SKM-1 (cell line): ENCODE measurements around the gene SLC25A30.

Source experiments
- DNase-seq: peaks from one replicate; lab custom pipeline; 2025; ENCODE audit not compliant: unreplicated experiment; lab: John Stamatoyannopoulos, UW

The SLC25A30 gene

DNA sequence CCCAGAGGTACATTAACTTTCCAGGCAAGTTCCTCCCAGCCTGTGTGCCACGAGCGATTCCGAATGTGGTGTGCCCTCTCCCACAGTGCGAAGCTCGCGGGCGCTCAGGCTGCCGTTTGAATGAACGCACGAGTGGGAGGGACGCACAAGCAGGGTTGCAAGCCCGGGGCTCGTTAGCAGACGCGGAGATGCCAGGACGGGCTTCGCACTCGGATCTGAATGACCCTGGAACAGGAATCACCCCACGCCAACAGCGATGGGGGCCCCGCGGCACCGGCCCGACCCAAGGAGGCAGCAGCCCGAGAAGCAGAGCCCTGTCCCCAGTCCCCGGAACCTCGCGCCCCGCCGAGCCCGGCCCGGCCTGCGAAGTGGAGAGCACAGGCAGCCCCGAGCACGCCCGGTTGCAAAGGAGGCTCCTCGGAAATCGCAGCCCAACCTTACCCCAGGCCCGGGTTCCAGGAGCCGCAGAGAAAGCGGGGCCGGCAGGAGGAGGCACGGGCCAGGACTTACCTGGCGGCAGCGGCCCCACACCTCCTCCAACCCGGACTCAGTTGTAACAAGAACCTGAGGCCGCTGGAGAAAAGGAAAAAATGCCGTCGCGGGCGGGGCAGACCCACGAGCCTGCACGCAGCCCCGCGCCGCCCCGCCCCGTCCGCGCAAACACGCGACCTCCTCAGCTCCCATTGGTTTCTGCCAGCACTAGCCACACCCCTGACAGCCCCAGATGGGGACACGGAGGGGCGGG is at the start of gene SLC25A30:
SLC25A30 (minus strand) TSS at position 584 of the 745 bp plus-strand sequence. CDS start 6,948 bp downstream, outside the sequence.
- peak; percentile 43 for DNase-seq

DNA sequence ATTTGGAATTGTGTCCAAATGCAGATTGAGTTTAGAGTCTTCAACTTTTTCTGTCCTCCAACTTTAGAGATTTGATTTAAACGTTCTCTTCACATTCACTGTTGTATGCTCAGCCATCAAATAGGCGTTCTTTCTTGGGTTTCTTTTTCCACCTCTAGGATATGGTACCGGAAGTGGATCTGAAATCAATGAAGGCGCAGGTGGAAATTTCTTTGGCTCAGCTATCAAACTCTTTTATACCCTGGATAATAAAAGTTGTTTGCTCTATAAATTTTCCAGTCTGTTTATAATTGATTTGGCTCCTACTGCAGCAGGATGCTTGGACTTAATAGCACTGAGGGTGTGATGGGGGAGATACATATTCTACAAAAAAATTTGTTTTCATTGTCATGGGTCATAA is 48.2 kb upstream of the SLC25A30 start:
- DNase-seq: no peak

- DNase-seq: peak; percentile 92
Measured at GRCh38 chr13:45464687-45465453, 46.7 kb upstream of the SLC25A30 start, which contains the start of gene COG3. TSS of gene COG3 (plus strand) at chr13:45464939. CDS start at chr13:45465037, 98 bp downstream.

GRCh38 chr13:45464141-45464686 is 46.0 kb upstream of the SLC25A30 start:
- no peak for DNase-seq

GRCh38 chr13:45456196-45456972 is 38.2 kb upstream of the SLC25A30 start:
- no peak for DNase-seq

DNA sequence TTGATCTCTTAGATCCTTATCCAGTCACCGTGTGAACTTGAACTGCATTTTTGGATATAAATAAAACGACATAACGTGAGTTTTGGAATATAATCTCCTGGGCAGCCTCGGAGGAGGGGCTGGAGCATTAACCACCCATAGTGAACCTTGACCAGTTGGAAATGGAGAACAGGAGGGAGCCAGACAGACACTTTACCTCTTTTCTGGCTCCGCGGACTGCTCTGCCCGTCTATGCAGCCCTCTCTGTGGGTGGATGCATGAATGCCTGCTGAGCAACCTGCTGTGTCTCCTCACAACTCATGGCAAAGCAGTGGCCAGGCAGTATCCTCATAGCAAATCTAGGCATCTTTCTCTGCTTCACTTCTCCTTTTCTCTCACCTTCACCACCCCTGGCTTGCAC is 36.0 kb upstream of the SLC25A30 start:
- no peak for DNase-seq

- no peak for DNase-seq
Measured at GRCh38 chr13:45451282-45451681, 33.1 kb upstream of the SLC25A30 start.

DNA sequence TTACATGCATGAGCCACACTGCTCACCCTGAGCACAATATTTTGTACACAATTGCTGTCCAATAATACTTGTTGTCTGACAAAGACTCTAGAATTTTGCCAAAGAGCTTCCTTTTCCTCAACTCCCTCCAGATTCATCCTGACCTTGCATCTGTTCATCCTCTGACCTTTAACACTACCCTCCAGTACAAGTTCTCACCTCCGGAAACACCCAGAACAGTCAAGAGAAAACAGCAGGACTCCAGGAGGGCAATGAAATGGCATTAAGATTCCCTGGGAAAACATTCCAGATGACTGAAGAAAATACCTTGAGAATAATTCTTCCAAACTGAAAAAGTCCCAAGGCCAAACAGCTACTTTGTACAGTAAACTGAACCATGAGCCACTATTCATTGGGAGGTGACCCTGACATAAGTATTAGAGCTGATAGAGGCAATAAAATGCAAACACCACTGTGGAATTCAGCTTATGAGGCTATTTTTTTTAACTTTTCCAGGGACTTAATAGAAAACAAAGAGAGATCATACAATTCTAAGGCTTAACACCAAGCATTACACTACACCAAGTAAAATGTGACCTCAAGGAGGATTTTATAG is 30.9 kb upstream of the SLC25A30 start:
- no peak for DNase-seq

- DNase-seq: no peak
Measured at GRCh38 chr13:45447050-45447661, 29.0 kb upstream of the SLC25A30 start.

DNA sequence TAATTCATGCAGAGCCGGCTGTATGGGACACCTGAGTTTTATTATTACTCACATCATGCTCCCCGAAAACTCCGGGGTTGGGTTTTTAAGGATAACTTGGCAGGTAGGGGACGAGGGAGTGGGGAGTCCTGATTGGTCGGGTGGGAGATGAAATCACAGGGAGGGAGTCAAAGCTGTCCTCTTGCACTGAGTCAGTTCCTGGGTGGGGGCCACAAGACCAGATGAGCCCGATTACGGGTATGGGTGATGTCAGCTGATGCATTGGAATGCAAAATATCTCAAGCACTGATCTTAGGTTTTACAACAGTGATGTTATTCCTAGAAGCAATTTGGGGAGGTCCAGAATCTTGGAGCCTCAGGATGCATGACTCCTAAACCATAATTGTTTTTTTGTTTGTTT is 28.0 kb upstream of the SLC25A30 start:
- no peak for DNase-seq

- DNase-seq: no peak
Measured at GRCh38 chr13:45445053-45445452, 26.9 kb upstream of the SLC25A30 start.

- no peak for DNase-seq
Measured at GRCh38 chr13:45441633-45442032, 23.5 kb upstream of the SLC25A30 start.

- no peak for DNase-seq
Measured at GRCh38 chr13:45439781-45440462, 21.7 kb upstream of the SLC25A30 start.

DNA sequence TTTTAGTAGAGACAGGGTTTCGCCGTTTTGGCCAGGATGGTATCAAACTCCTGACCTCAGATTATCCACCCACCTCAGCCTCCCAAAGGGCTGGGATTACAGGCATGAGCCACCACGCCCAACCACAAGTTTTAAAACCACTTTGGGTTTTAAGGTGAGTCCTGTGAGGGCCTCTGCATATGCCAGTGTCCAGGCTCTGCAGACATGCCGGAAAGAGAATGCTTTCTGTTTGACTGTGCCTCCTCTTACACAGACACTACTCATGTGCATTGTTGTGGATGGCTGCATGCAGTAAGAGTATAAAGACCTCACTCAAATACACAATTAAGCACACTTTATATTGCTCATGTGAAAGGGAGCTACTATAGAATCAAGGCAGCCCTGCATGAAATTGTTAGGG is 20.8 kb upstream of the SLC25A30 start:
- DNase-seq: no peak

DNA sequence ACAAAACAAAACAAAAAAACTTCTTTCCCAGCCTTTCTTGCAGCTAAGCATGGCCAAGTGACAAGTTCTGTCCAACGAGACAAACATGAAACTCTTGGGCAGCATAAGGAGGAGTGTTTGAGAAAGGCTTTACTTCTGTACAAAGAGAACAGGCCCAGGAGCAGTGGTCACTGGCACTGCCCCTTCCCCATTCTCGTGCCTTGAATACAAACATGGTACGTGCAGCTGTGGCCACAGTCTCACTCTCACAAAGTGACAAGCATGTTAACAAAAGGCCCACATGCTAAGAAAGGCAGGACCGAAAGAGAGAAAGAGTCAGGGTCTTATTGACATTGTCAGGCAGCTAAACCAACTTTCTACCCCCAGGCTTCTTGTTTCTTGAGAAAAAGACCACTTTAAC is 19.8 kb upstream of the SLC25A30 start:
- no peak for DNase-seq

- no peak for DNase-seq
Measured at GRCh38 chr13:45436953-45437352, 18.8 kb upstream of the SLC25A30 start.

- DNase-seq: no peak
Measured at GRCh38 chr13:45436332-45436731, 18.2 kb upstream of the SLC25A30 start.

DNA sequence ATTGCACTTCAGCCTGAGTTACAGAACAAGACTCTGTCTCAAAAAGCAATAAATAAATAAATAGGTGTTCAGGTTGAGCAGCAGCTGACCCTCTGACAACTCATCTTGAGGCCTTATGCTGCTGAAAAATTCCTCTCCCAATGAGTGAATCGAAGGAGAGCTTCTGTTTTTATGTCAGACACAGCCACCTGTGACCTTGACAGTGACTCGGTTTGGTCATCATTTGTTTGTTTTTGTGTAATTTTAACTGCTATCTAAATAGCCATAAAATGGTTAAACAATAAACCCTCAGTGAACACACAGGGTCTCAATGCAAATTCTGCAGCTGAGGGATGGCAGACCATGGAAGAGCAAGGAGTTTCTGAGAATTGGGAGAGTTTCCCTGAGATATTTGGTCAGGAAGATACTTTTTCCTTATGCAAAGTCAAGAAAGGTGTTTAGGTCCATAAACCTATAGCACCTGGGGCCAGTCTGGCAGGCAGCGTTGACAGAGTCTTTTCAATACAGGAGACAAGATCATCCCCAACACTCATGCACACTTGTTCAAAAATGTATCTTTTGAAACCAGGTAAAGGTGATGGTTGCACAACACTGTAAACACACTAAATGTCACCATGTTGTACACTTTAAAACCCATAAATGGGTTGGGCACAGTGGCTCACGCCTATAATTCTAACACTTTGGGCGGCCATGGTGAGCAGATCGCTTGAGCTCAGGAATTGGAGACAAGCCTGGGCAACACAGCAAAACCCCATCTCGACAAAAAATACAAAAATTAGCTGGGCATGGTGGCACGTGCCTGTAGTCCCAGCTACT is 16.6 kb upstream of the SLC25A30 start:
- DNase-seq: no peak

DNA sequence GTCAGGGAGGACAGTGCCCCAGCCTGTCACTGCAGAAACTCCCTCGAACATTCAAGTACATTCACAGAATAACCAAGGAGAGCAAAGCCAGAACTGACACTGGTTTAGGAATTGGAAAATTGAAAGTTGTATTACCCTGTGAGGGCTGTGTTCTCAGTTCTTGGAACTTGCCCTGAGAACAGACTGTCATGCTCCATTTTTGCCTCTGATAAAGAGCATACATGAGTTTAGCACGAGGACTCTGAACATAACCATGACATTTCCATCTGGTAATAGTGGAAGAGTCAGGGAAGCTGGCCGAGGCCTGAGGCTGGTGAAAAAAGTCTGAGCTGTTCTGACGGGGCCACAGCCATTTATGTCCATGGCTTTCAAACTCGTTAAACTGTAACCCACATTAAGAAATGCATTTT is 15.2 kb upstream of the SLC25A30 start:
- no peak for DNase-seq
